GM21825 (cell line): ENCODE data around the gene TEPSIN.

Experiments used
- ATAC-seq: cut with Tn5 transposase; IDR thresholded peaks from one replicate; pipeline ENCODE4 v1.9.1; 2021; ENCODE audit warnings: mild to moderate bottlenecking, moderate library complexity; ENCODE audit not compliant: unreplicated experiment

The TEPSIN gene

DNA sequence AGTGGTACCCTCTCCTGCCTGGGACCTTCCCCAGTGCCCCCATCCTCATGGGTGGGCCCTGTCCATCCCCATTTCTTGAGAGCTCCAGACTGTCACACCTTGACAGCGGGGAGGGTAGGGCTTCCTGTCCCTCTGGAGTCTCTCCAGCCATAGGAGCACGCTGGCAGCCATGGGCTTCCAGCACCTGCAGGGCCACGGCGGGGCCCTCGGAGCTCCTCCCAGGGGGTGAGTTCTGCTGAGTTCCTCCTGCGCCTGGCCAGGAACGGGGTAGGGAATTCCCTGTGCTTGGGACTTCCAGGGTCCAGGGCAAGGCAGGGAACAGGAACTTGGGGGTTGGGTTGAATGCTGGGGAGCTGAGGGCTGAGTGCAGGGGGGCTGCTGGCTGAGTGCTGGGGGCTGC lies 49.8 kb downstream of the TEPSIN start:
- no peak for ATAC-seq

DNA sequence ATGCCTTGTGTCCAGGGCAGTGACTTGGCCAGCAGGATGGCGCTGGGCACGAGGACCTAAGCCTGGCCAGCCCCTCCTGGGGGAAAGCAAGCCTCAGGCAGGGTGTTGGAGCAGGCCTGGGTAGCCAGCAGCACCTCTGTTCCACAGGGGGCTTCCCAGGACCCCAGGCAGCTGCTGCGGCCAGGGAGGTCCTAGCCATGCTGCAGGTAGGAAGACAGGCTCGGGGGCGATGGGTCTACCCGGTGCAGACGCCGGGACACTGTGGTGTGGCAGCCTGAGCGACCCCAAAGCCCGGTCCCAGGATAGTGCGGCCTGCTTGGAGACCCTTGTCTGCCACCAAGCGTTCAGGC lies 50.4 kb downstream of the TEPSIN start:
- no peak for ATAC-seq

DNA sequence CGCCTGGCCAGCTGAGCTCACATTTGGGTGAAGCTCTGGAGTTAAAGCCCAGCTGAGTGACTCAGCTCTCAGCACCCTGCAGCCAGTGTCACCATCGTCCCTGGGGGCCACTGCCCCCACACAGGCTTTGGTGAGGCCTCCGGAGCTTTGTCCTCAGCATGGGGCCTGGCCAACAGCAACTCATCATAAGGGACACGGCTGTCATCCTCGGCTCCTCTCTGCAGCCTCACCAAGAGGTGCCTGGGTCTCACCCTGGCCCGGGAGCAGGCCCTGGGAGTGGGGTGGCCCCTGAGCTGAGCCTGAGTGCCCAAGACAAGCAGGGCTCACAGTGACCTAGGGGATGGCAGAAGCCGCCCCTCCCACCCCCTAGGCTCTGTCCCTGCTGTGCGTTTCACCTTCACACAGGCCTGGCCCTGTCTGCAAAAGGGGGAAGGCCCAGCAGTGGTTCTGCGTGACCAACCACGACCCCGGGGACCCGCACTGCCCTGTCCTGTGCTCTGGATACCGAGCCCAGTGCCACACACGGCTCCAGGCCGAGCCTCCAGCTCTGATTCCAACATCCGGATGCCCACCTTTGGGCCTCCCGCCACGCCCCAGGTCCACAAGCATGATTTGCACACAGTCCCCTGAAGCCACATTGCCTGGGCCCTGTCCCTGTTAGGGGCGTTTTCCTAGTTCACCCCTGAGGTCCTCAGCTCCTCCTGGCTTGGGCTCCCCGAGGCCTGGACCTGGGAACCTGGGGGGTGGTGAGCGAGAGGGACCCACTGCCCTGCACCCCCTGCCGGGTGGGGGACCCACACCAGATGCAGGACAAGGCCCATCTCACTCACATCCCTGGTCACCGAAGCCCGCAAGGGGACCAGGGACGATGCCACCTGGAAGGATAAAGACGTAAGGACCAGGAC lies 51.0 kb downstream of the TEPSIN start:
- ATAC-seq, result no peak

GRCh38 chr17:81187120-81187519 lies 51.7 kb downstream of the TEPSIN start:
- no peak for ATAC-seq

GRCh38 chr17:81186203-81186602 lies 52.7 kb downstream of the TEPSIN start:
- no peak for ATAC-seq

DNA sequence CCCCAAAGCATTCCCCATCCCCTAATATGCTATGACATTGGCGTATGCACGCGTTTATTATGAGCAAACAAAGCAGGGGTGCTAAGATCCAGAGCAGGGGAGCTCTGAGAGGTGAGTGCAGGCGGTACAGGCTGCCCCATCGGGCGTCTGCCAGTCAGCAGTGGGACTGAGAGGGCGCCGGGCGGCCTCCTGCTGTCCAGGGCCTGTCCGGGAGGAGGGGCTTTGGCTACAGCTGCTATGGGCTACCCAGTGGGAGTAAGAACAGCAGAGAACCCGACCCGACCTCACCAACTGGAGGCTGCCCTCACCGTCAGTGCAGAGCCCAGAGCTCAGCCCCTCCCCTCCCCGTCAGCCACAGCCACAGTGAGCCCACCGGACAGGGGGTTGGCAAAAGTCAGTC lies 54.3 kb downstream of the TEPSIN start:
- no peak for ATAC-seq

GRCh38 chr17:81183807-81184206 lies 55.0 kb downstream of the TEPSIN start:
- no peak for ATAC-seq

DNA sequence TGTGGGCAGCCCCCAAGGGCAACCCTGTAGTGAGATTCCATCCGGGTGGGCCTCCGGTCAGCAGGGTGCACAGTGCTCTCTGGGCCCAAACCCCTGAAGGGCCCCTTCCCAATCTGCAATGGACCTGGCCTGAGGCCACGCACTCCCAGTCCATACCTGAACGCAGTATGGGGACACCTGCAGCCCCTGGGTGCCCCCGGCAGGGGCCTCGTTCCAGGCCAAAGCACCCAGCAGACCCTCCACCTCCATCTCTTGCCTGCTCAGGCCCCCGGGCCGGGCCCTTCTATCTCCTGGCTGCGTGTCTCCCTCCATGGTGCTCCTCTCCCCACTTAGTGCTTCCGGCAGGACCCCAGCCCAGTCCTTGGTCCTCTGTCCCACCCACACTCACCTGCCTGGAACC lies 55.5 kb downstream of the TEPSIN start:
- no peak for ATAC-seq

DNA sequence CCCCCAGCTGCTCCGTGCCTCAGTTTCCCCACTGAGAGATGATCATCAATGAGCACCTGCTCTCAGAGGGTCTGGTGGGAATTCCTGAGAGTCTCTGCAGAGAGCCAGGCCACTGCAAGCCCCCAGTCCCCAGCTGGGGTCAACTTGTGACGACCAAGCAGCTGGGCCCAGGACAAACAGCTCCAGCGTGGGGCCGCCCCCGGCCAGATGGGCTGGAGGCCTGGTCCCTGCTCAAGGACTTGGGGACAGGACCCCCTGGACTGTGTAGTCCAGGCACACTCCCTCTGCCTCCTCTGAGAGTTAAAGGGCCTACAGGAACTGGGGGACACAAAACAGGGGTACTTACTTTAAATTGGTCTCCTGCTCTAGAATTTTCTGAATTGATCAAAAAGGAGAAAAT lies 56.3 kb downstream of the TEPSIN start:
- ATAC-seq, result no peak

DNA sequence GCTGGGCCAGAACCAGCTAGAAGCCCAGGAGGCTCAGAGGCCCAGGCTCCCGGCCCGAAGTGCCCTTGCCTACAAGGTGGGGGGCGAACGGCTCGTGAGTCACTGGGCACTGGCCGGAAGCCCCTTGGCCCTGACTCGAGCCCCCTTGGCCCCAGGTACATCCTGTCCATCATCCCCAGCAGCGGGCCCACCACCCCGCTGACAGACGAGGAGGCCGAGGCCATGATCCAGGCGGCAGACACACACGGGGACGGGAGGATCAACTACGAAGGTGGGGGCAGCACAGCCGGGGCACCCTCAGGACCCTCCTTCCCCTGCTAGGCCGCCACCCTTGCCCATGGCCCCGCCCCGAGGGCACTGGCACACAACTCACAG lies 57.1 kb downstream of the TEPSIN start:
- no peak for ATAC-seq

- ATAC-seq, result no peak
These were observed 57.7 kb downstream of the TEPSIN start for GRCh38 chr17:81180836-81181810.

DNA sequence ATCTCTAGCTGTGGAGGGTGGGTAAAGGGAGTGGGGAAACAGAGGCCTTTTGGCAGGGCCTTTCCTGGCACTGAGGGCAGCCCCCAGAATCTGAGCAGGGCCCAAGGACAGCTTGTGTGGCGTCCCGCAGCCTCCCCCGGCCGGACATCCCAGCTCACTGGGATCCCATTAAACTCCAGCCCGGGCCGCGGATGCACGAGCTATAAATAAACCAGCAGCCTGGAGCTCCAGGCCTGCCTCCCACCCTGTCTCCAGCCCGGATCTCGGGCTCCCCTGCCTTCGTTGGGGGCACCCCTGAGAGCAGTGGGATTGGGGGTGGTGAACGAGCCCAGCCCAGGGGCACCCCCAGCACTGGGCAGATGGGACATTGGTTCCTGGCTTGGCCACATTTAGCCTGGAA lies 59.0 kb downstream of the TEPSIN start:
- no peak for ATAC-seq

DNA sequence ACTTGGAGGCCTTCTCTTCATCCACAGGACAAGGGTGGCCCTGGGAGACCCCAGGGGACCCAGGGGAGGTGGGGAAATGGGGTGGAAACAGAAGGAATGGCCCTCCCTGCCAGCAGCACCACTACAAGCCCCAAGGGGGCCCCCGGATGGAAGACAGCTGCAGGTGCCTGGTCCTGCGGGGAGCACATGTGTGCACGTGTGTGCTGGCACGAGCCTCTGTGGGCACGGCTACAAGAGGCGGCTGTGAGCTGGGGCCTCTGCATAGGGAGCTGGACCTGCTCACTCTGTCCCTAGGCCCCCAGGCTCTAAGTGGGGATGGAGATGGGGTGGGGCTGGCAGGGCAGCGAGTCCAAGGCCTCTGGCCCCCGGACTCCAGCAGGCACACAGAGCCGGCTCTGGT lies 59.6 kb downstream of the TEPSIN start:
- ATAC-seq, result no peak
